GM12878 (cell line): ENCODE measurements around the gene SPATS2L. TPM values are rescaled to one million over a fixed set of nuclear protein-coding genes. Genes with fewer than 3 reads are reported as not detected.

ENCODE experiments used
- ATAC-seq: fragments of 200-7000 bp; cut with Tn5 transposase; 3 replicates; pipeline ENCODE4 v1.9.1; 2020; ENCODE audit warnings: mild to moderate bottlenecking, moderate library complexity
- BruUV-seq: library from RNA; stranded (reverse); fragments of 400-500 nt; replicated peaks from 2 replicates; lab custom pipeline; 2021; lab: Mats Ljungman, UMichigan
- CTCF ChIA-PET: fragments of 300-600 bp; sonication (Branson Sonifier 250); formaldehyde crosslinking; extraction: SDS; loops from one replicate; lab custom pipeline; 2021; ENCODE audit warnings: inconsistent platforms; lab: Yijun Ruan, JAX
- POLR2A ChIA-PET: fragments of 350-600 bp; formaldehyde crosslinking; extraction: SDS; loops from one replicate; lab custom pipeline; 2021; ENCODE audit warnings: inconsistent platforms; lab: Charles Lee
- RAD21 ChIA-PET: fragments of 300-600 bp; sonication (Branson Sonifier 250); formaldehyde crosslinking; loops from one replicate; lab custom pipeline; 2023; ENCODE audit warnings: antibody characterized with exemption; ENCODE audit not compliant: unreplicated experiment; lab: Charles Lee
- SMC1A ChIA-PET: fragments of 300-600 bp; sonication (Branson Sonifier 250); formaldehyde crosslinking; loops from one replicate; lab custom pipeline; 2023; ENCODE audit not compliant: unreplicated experiment, uncharacterized antibody; lab: Charles Lee
- DNase-seq: peaks from one replicate; pipeline ENCODE4 v3.0.0-alpha.2; 2011; ENCODE audit warnings: low read depth, low spot score
- FAIRE-seq: peaks from 3 replicates; lab custom pipeline; 2011; peaks lifted over from hg19 to GRCh38; lab: Jason Lieb, UNC
- H2AFZ ChIP-seq: 2 replicates; pipeline ENCODE4 v1.6.0; 2011; ENCODE audit warnings: low read depth, low read length, control low read depth; ENCODE audit not compliant: control insufficient read depth
- H3K27ac ChIP-seq: 2 replicates; pipeline ENCODE4 v1.5.1; 2011; ENCODE audit warnings: control low read depth; ENCODE audit not compliant: control insufficient read depth, insufficient read depth
- H3K27me3 ChIP-seq, 2 experiments: replicated peaks in 1 of 2; 2 replicates each; pipeline versions ENCODE4 v1.6.0 to v1.6.1; 2011; ENCODE audit warnings: low read length in 1 of 2; ENCODE audit not compliant: control insufficient read depth in 2 of 2, insufficient read depth in 2 of 2
- H3K36me3 ChIP-seq, 2 experiments: 2 replicates each; pipeline ENCODE4 v1.5.1; 2011; ENCODE audit warnings: low read length in 1 of 2; ENCODE audit not compliant: control insufficient read depth in 2 of 2, insufficient read depth in 2 of 2
- H3K4me1 ChIP-seq: 2 replicates; pipeline ENCODE4 v1.6.1; 2011; ENCODE audit warnings: mild to moderate bottlenecking, low read length, moderate library complexity, mixed read lengths; ENCODE audit not compliant: control insufficient read depth, insufficient read depth
- H3K4me2 ChIP-seq: 2 replicates; pipeline ENCODE4 v1.6.0; 2011; ENCODE audit warnings: control low read depth; ENCODE audit not compliant: control insufficient read depth, insufficient read depth
- H3K4me3 ChIP-seq: fragments of 200-600 bp; sonication (generic); 2 replicates; pipeline ENCODE4 v1.5.1; 2016
- H3K79me2 ChIP-seq: 2 replicates; pipeline ENCODE4 v1.6.0; 2011; ENCODE audit warnings: low read length; ENCODE audit not compliant: control insufficient read depth, insufficient read depth
- H3K9ac ChIP-seq: 2 replicates; pipeline ENCODE4 v1.8.0; 2011; ENCODE audit warnings: low read length, control low read depth, mixed read lengths; ENCODE audit not compliant: control insufficient read depth, insufficient read depth
- H3K9me3 ChIP-seq: replicated peaks from 3 replicates; pipeline ENCODE4 v1.5.1; 2011; ENCODE audit warnings: mild to moderate bottlenecking, low read length; ENCODE audit not compliant: control insufficient read depth, insufficient read depth
- H4K20me1 ChIP-seq: 2 replicates; pipeline ENCODE4 v1.6.0; 2011; ENCODE audit not compliant: control insufficient read depth, insufficient read depth
- EGR1 ChIP-seq, 2 experiments: IDR thresholded peaks; 1 replicate in 1 of 2; 2 replicates in 1 of 2; pipeline ENCODE4 v1.6.1; 2011 to 2012; ENCODE audit warnings: low read depth in 2 of 2, low read length in 2 of 2, borderline replicate concordance in 1 of 2, mild to moderate bottlenecking in 1 of 2, moderate library complexity in 1 of 2
- IKZF2 ChIP-seq, 2 experiments: fragments of 450-650 bp; IDR thresholded peaks; 2 replicates each; pipeline ENCODE4 v1.6.1; 2017; ENCODE audit warnings: mild to moderate bottlenecking in 2 of 2, moderate library complexity in 2 of 2
- KLF5 ChIP-seq: fragments of 450-650 bp; IDR thresholded peaks from 2 replicates; pipeline ENCODE4 v1.6.1; 2014; ENCODE audit warnings: mild to moderate bottlenecking; ENCODE audit not compliant: partially characterized antibody
- NR2F1 ChIP-seq: fragments of 450-650 bp; conservative IDR thresholded peaks from 2 replicates; pipeline ENCODE4 v1.6.1; 2017; ENCODE audit warnings: mild to moderate bottlenecking
- SMAD1 ChIP-seq: fragments of 450-650 bp; IDR thresholded peaks from 2 replicates; pipeline ENCODE4 v1.6.1; 2018; ENCODE audit warnings: mild to moderate bottlenecking, low read depth; ENCODE audit not compliant: partially characterized antibody
- ZNF384 ChIP-seq: IDR thresholded peaks from 2 replicates; pipeline ENCODE4 v1.6.1; 2012; ENCODE audit warnings: low read depth, mild to moderate bottlenecking, low read length, improper control_type of control experiment, borderline replicate concordance
- ZNF687 ChIP-seq: fragments of 450-650 bp; IDR thresholded peaks from 2 replicates; pipeline ENCODE4 v1.6.1; 2017; ENCODE audit warnings: mild to moderate bottlenecking, moderate library complexity
- WGBS: methylation state at CpG from one replicate; pipeline ENCODE4 v1.1.6; 2016; ENCODE audit warnings: low lambda C conversion rate; ENCODE audit not compliant: insufficient replicate concordance, insufficient coverage; ENCODE audit errors: missing lambda C conversion rate; 5-methylcytosine and 5-hydroxymethylcytosine counted together
- in situ Hi-C: fragments of 300-500 bp; cut with MboI; formaldehyde crosslinking; loops from 9 replicates; pipeline ENCODE4 v1.14.3; 2018; ENCODE audit warnings: mixed read lengths
- intact Hi-C: fragments of 100-400 bp; cut with micrococcal nuclease; formaldehyde crosslinking; loops from one replicate; pipeline ENCODE4 v1.14.2; 2022; ENCODE audit not compliant: unreplicated experiment
- polyA plus RNA-seq, 11 experiments: library from polyadenylated mRNA; depleted of rRNA in 4 of 11; unstranded in 6 of 11; stranded (reverse) in 5 of 11; fragments of >200 nt; fragmentation: Nextera tagmentation in 4 of 11; fragmentation: Illumina TruSeq in 1 of 11; extraction: Ambion mirVana in 4 of 11; extraction: Trizol in 1 of 11; gene quantifications; 1 replicate in 1 of 11; 2 replicates in 10 of 11; pipeline versions ENCODE4 v1.2.1 to v1.2.3, GENCODE V29; 2011 to 2016; ENCODE audit warnings: inconsistent platforms in 2 of 11, missing spikeins in 2 of 11, low read depth in 1 of 11
- total RNA-seq, 4 experiments: library from RNA; depleted of rRNA in 3 of 4; stranded (reverse); fragments of >200 nt in 3 of 4; fragmentation: Illumina TruSeq in 1 of 4; extraction: Trizol in 1 of 4; gene quantifications; 2 replicates each; pipeline versions ENCODE4 v1.2.1 to v1.2.3, GENCODE V29; 2013 to 2021
- TF ChIP-seq, protein P1 (sequence below), 3 experiments: IDR thresholded peaks in 2 of 3; conservative IDR thresholded peaks in 1 of 3; 2 replicates each; pipeline ENCODE4 v1.5.1; 2011; ENCODE audit warnings: low read depth in 3 of 3, low read length in 3 of 3, mild to moderate bottlenecking in 3 of 3, control low read depth in 2 of 3, moderate library complexity in 2 of 3, inconsistent platforms in 1 of 3, mixed read lengths in 1 of 3; ENCODE audit not compliant: control insufficient read depth in 2 of 3, insufficient read depth in 1 of 3; ENCODE audit errors: extremely low read depth in 1 of 3

SPATS2L gene
- total and polyA plus RNA-seq, 10 of the 15 experiments (the other 5 are each of a cell fraction or from before 2014, with no cell fraction given) = 5.2 to 30.0 (median 20.1) TPM

DNA sequence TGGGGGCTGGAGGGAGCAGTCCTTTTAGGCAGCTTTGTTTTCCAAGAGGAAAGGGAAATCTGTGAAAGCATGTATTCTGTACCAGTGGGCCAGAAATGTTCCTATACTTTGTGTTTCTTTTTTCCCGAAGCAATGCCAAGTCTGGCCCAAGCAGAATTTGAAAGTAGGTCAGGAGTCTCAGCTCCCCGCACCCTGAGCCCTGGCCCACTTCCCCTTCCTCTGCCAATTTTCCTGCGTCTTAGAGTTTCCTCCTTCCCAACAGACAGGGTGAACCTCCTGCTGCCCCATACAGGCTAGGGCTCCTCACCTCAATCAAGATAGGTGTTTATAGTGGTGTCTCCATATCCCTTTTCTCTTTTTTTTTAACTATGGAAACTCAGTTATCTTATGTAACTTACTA, 138.0 kb downstream of the SPATS2L start:
- no peak overlapping the region for H3K9ac ChIP-seq
- H3K9me3 ChIP-seq = no peaks in the 10 kb centered on the region
- ChIA-PET RAD21 (interaction anchor here (0.7 to 1.2 kb wide), 2 partner anchors 27 to 37 kb away, joined by 4 to 7 read pairs; no protein-coding TSS in a partner anchor), CTCF (interaction anchor here (1.1 to 7.2 kb wide), 3 partner anchors 27 to 42 kb away, joined by 3 to 68 read pairs (median 30); no protein-coding TSS in a partner anchor), POLR2A (no interaction called here)
- H3K27ac ChIP-seq = no peak overlapping the region
- H3K4me1 ChIP-seq = no peaks in the 10 kb centered on the region
- FAIRE-seq = no peak
- no peaks in the 10 kb centered on the region for H3K27me3 ChIP-seq
- no peak overlapping the region for H2AFZ ChIP-seq
- intact Hi-C loops (no loop called here), in situ Hi-C loops (no loop called here)
- no peak overlapping the region for H3K4me3 ChIP-seq
- no peak for TF ChIP-seq IKZF2 (IDR thresholded peaks at IDR 0.05)
- TF ChIP-seq, all 136 proteins: peak for 0
- BruUV-seq = no TSS peak
- DNase-seq (no peak), ATAC-seq (no peak)
- 97% methylated on average over 3 of the region's 3 CpGs for WGBS
- Histone ChIP-seq H4K20me1 (no peaks in the 10 kb centered on the region), H3K79me2 (no peaks in the 10 kb centered on the region), H3K4me2 (no peak overlapping the region), H3K36me3 (no peaks in the 10 kb centered on the region; a peak in 1 of 4 replicates)
- SMC1A ChIA-PET = interaction anchor here (0.6 to 5.2 kb wide), 4 partner anchors 24 to 116 kb away, joined by 3 to 28 read pairs (median 4); no protein-coding TSS in a partner anchor

DNA sequence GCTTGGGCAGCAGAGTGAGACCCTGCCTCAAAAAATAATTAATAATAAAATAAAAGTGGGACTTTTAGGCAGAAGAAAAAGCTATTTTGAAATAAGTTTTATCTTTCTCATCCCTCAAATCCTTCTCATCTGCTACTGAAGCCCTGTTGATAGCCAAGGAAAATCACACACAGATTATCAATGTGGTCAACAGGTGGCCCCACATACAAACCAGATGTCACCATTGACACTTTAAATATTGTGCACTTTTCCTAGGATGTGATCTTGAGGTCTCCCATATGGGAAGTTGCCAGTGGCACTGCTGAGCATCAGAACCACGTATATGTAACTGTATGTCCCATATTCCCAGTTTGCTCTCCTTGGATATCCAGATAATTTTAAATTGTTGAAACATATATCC, 138.8 kb downstream of the SPATS2L start:
- no peaks in the 10 kb centered on the region for H3K79me2 ChIP-seq
- CTCF ChIA-PET = interaction anchor here (0.7 to 7.2 kb wide), 5 partner anchors 18 to 41 kb away, joined by 3 to 68 read pairs (median 3); no protein-coding TSS in a partner anchor
- no peak overlapping the region for H3K4me3 ChIP-seq
- H3K9me3 ChIP-seq = no peaks in the 10 kb centered on the region
- ATAC-seq (no peak), FAIRE-seq (no peak), DNase-seq (no peak)
- no TSS peak for BruUV-seq
- H3K4me2 ChIP-seq = no peak overlapping the region
- no peaks in the 10 kb centered on the region for H3K4me1 ChIP-seq
- TF ChIP-seq ZNF687 = no peak
- TF ChIP-seq SMAD1 = no peak
- TF ChIP-seq, protein P1, sequence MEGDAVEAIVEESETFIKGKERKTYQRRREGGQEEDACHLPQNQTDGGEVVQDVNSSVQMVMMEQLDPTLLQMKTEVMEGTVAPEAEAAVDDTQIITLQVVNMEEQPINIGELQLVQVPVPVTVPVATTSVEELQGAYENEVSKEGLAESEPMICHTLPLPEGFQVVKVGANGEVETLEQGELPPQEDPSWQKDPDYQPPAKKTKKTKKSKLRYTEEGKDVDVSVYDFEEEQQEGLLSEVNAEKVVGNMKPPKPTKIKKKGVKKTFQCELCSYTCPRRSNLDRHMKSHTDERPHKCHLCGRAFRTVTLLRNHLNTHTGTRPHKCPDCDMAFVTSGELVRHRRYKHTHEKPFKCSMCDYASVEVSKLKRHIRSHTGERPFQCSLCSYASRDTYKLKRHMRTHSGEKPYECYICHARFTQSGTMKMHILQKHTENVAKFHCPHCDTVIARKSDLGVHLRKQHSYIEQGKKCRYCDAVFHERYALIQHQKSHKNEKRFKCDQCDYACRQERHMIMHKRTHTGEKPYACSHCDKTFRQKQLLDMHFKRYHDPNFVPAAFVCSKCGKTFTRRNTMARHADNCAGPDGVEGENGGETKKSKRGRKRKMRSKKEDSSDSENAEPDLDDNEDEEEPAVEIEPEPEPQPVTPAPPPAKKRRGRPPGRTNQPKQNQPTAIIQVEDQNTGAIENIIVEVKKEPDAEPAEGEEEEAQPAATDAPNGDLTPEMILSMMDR (IDR thresholded peaks at IDR 0.05 in 2 of 3, conservative IDR thresholded peaks at IDR 0.05 in 1 of 3; ENCODE audit: control insufficient read depth in 2 of 3, extremely low read depth in 1 of 3, insufficient read depth in 1 of 3, low read depth in 3 of 3, low read length in 3 of 3) = peak in 1 of 3 experiments; percentile 30; a peak in 1 of 6 replicates
- TF ChIP-seq NR2F1 = no peak
- TF ChIP-seq EGR1 (IDR thresholded peaks at IDR 0.05; ENCODE audit: borderline replicate concordance in 1 of 2, low read depth in 2 of 2, low read length in 2 of 2) = no peak
- TF ChIP-seq ZNF384 = no peak
- no peak for TF ChIP-seq KLF5
- in situ Hi-C loops = no loop called here
- no peaks in the 10 kb centered on the region for H4K20me1 ChIP-seq
- POLR2A ChIA-PET = no interaction called here
- no peak overlapping the region for H2AFZ ChIP-seq
- 0% methylated on average over 1 of the region's 1 CpG for WGBS
- H3K36me3 ChIP-seq = no peaks in the 10 kb centered on the region; a peak in 1 of 4 replicates
- H3K27ac ChIP-seq = no peak overlapping the region
- no peak overlapping the region for H3K9ac ChIP-seq
- intact Hi-C loops = no loop called here
- RAD21 ChIA-PET = interaction anchor here (0.7 to 1.2 kb wide), 2 partner anchors 27 to 36 kb away, joined by 4 to 7 read pairs; no protein-coding TSS in a partner anchor
- SMC1A ChIA-PET = interaction anchor here (1.0 to 5.2 kb wide), 4 partner anchors 8 to 37 kb away, joined by 3 to 28 read pairs (median 3); no protein-coding TSS in a partner anchor
- no peaks in the 10 kb centered on the region for H3K27me3 ChIP-seq
